AG09319 (cell line): ENCODE results near the gene LRRC14B.
A peak's percentile ranks its signal among the peaks of the same experiment; 100 is the strongest.

Experiments
- DNase-seq: peaks from one replicate; pipeline ENCODE4 v3.0.0-alpha.2; 2010; ENCODE audit warnings: low read depth; ENCODE audit errors: extremely low read depth
- TF ChIP-seq, protein P1 (sequence below): IDR thresholded peaks from 2 replicates; pipeline ENCODE4 v1.5.1; 2011; ENCODE audit warnings: low read depth, mild to moderate bottlenecking, inconsistent platforms, low read length, moderate library complexity

LRRC14B gene

DNA sequence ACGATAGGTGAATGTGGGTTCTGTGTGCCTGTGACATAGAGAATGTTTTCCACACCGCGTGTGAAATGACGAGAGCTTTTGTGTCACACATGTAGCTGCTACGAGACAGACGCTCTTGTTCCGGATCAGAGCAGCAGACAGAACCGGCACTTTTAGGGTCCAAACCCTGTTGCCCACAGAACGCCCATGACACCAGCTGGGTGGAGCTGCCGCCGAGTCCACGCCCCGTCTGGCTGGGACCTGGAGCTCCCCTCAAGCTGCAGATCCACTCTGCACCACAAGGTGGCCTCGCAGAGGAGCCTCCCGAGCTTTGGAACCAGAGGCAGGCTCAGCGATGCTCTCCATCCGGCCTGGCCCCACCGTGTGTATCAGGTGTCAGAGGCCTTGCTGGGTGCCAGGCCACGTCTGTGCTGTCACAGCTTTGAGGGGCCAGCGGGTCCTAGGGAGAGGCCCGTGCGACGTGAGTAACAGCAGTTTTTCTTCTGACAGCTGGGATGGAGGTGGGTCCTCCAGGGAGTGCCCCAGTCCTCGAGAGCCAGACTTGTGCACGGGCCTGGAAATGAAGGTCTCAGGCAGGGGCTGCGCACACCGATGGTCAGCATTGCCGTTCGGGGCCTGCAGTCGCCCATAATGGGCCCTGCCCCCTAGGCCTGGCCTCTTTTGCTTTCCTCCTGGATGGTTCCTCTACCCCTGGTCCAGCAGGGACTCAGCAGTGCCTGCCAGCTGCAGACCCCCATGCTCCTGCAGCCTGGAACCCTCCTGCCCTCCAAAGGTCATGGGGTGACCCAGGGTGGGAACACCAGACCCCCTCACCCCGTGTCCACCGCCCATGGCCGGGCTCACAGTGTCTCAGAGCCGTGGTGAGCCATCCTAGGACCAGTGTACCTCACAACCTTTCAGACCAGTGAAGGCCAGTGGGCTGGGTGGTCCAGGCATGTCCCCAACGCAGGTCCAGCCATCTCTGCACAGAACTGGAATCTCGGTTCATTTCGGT, 2.5 kb upstream of the LRRC14B start:
- TF ChIP-seq, protein P1, sequence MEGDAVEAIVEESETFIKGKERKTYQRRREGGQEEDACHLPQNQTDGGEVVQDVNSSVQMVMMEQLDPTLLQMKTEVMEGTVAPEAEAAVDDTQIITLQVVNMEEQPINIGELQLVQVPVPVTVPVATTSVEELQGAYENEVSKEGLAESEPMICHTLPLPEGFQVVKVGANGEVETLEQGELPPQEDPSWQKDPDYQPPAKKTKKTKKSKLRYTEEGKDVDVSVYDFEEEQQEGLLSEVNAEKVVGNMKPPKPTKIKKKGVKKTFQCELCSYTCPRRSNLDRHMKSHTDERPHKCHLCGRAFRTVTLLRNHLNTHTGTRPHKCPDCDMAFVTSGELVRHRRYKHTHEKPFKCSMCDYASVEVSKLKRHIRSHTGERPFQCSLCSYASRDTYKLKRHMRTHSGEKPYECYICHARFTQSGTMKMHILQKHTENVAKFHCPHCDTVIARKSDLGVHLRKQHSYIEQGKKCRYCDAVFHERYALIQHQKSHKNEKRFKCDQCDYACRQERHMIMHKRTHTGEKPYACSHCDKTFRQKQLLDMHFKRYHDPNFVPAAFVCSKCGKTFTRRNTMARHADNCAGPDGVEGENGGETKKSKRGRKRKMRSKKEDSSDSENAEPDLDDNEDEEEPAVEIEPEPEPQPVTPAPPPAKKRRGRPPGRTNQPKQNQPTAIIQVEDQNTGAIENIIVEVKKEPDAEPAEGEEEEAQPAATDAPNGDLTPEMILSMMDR, result peak; percentile 92
- DNase-seq, result peak; percentile 58

DNA sequence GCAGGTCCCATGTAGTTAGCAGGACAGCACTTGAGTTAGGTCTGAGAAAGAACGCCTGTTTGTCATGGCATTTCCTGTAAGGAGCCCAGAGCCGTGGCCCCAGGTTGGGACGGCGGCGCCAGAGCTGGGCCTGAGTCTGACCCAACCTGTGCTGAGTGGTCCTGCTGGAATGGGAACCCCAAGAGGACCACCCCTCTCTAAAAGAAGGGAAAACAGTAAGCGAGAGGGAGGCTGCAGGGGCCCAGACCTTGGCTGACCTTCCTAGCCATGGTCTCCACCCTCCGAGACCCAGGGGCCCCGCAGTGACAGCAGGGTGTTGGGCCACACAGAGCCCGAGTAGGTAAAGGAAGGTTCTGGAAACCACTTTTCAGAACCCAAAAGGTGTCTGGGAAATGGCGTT, 1.8 kb upstream of the LRRC14B start:
- no peak for DNase-seq
- TF ChIP-seq, protein P1, result no peak

DNA sequence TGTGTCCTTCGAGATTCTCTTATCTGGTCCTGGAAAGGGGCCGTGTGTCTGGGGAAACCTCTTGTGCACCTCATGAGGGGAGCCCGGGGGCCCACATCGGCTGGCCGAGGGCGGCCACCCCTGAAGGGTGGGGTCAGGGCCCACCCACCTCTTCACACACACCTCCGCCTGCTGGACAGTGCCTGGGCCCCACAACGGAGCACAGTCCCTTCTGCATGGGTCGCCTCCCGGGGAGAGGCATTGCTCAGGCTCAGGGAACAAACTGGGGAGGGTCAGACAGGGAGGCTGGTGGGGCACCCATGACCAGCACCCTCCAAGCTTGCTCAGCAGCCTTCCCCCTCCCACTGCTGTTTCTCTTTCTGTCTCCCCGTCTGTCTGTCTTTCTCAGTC, 1.3 kb upstream of the LRRC14B start:
- TF ChIP-seq, protein P1, result no peak
- no peak for DNase-seq

DNA sequence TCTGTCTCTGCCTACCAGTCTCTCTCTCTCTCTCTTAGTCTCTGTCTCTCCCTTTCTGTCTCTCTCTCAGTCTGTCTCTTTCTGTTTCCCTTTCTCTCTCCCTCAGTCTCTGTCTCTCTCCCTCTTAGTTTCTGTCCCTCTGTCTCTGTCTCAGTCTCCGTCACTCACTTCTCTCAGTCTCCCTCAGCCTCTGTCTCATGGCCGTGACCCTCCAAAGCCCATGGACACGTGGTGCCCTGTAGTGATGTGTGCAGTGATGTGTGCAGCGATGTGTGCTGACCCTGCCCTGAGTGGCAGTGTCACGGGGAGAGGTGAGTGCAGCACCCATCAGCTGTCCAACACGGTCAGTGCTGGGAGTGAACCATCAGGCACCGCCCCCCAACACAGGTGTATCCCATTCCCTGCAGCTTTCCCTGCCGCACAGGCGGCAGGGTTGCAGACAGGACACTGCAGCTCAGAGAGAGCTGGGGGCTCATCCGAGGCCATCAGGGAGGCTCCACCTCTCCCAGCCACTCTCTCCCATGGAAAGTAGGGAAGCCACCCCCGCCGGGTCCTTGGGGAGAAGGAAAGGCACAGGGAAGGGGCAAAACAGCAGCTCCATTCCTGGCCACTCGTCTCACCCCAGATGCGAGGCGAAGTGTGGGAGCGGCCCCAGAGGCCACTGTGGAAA, 794 bp upstream of the LRRC14B start:
- DNase-seq, result no peak
- TF ChIP-seq, protein P1, result no peak

DNA sequence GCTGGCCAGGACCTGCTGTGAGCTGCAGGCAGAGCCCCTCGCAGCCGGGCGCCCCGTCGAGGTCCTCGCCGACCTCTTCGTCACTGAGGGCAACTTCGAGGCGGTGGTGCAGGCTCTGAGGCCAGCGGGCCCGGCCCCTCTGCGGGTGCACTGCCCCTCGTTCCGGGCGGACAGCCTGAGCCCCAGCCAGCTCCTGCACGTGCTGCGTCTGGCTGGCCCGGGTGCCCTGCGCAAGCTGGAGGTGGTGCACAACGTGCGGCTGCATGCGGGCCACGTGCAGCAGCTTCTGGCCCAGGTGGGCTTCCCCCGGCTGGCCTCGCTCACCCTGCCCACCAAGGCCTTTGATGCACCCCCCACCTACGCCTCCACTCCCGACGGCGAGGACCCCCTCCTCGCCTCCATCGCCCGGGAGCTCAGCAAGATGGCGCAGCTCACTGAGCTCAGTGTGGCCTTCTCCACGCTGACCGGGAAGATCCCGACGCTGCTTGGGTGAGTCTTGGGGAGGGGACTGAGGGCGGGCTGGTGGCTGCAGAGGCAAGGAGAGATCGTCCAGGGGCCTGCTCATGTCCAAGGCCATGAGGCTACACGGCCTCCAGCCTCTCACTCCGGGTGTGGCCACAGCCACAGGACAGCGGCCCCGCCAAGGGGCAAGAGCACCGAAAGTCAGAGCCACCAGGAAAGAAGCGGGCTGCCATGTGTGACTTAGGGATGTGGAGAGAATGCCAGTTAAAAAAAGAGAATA, 825 bp downstream of the LRRC14B start:
- no peak for DNase-seq
- TF ChIP-seq, protein P1, result no peak

DNA sequence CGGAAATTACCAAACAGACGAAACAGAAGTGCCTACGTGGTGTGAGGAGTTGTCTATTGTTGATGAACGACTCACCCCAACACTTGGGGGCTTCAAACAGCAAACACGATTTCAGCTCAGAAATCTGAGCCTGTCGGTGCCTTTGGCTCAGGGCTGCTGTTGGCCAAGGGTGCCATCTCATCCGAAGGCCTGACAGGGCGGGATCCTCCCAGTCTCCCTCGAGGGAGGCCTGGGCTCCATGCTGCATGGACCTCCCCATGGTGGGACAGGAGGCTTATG, 1.3 kb downstream of the LRRC14B start:
- no peak for DNase-seq
- TF ChIP-seq, protein P1, result no peak
